Measurements from ENCODE around the gene HIGD1B.

GRCh38 chr17:44827863-44828262 lies 19.8 kb upstream of the HIGD1B start:
- TF ChIP-seq CTCF (IDR thresholded peaks at IDR 0.05; ENCODE audit: low read depth, low read length) (no peak), EZH2phosphoT487 (IDR thresholded peaks at IDR 0.05; ENCODE audit: low read depth) (no peak)
